ENCODE measurements around the gene BTBD16.

DNA sequence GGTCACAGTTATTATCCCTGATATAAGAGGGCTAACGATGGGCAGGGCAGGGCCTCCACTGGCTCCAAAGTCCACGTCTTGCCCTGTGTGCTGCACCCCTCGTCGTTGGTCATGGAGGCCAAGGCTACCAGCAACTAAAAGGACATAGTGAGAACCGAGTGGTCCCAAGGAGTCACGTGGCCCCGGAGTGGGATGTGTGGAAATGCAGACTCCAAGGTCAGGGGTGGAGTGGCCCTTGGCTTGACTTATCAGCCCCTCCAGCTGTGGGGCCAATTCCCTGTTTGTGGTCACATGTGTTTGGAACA lies 30.7 kb downstream of the BTBD16 start:
- TF ChIP-seq ZNF274 (IDR thresholded peaks at IDR 0.05; ENCODE audit: low read depth, low read length) (no peak), YY1 (IDR thresholded peaks at IDR 0.05; ENCODE audit: insufficient read depth, insufficient read length) (no peak), SUZ12 (IDR thresholded peaks at IDR 0.05; ENCODE audit: extremely low read depth, insufficient read depth, insufficient read length) (no peak)
